NOMO-1 (cell line): ENCODE results near the gene CCR7.

Experiments used
- DNase-seq, 2 experiments: peaks; one replicate each; lab custom pipeline; 2025; ENCODE audit not compliant: unreplicated experiment in 2 of 2; lab: John Stamatoyannopoulos, UW

The CCR7 gene

GRCh38 chr17:40522250-40522960, 42.9 kb downstream of the CCR7 start:
- DNase-seq, result no peak

- DNase-seq, result no peak
Measured at GRCh38 chr17:40520991-40521453, 44.2 kb downstream of the CCR7 start.

DNA sequence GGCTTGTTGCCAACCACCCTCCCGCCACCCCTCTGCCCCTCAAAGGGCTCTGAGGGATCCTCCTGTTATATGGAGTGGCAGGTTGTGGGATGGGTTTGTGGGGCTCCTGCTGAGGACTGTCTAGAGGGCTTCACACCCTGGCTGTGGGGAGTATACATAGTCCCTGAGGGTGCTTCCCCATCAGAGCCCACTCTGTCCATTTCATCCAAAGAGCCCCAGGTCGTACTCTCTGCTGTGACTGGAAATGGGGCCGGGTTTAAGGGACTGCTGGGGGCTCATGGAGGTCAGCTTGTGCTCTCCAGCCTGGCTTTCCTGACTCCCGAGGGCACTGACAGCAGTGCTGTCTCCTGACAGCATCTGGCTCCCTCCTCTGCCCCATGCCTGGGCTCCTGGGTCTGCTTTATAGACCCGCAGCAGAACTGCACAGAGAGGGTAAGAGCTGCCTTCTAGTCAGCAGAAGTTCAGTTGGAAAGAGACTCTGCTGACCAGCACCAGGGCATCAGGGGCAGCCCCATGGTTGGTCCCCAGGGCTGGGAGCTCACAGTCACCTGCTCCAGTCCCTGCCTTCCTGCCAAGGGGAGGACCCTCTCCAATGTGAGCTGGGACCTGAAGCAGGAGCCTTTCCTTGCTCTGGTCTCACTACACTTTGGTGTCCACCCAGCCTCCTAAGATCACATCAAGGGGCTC, 46.0 kb downstream of the CCR7 start:
- DNase-seq, result no peak

- no peak for DNase-seq
Measured at GRCh38 chr17:40518401-40519088, 46.7 kb downstream of the CCR7 start.

DNA sequence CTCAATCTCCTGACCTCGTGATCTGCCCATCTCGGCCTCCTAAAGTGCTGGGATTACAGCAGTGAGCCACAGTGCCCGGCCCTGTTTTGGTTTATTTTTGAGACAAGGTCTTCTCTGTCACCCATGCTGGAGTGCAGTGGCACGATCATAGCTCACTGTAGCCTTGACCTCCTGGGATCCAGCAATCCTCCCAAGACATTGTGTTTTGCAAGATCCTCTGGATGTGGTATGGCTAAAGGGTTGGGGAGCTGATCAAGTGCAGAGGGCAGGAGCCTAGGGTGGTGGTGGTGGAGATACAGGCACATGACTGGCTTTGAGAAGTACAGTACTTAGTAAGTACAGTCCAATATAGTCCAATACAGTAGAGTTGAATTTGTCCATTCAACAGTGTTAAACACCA, 47.3 kb downstream of the CCR7 start:
- no peak for DNase-seq

DNA sequence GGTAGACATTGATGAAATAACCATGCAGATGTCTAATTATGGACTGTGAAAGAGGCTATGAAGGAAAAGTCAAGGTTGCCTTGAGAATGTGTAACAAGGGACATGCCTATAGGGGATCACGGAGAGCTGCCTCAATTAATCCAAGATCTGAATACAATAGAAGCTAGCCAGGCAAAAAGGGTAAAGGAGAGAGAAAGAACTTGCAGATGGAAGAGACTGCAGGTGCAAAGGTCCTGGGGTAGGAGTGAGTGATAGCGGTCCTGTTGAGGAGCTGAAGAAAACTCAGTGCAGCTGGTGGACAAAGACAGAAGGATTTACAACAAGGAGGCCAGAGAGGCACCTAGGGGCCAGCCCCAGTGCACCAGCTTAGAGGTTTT, 48.0 kb downstream of the CCR7 start:
- no peak for DNase-seq

GRCh38 chr17:40516581-40517285, 48.5 kb downstream of the CCR7 start:
- peak; percentile 90 to 92 for DNase-seq

DNA sequence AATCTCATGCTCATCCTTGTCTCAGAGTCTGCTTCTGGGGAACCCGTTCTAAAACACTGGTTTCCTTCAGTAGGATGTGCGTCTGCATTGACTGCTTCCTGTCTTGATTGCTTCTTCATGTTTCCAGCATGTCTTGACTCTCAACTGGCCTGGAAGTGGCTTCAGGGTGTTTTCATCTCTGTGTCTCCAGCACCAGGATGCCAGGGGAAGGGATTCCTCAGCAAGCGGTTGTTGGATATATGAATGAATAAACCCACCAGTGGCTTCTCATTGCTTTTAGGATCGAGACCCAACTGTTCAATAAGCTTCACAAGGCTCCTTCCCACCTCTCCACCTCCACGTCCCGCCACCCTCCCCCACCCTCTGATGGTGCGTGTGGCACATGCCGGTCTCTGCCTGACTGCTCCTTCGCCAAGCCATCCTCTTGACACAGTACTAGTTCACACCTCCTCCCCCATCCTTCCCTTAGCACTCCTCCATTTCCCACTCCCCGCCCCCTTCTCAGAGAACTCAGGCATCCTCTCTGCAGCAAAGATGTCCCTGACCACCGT, 49.7 kb downstream of the CCR7 start:
- DNase-seq, result no peak

- no peak for DNase-seq
Measured at GRCh38 chr17:40515011-40515410, 50.3 kb downstream of the CCR7 start.

DNA sequence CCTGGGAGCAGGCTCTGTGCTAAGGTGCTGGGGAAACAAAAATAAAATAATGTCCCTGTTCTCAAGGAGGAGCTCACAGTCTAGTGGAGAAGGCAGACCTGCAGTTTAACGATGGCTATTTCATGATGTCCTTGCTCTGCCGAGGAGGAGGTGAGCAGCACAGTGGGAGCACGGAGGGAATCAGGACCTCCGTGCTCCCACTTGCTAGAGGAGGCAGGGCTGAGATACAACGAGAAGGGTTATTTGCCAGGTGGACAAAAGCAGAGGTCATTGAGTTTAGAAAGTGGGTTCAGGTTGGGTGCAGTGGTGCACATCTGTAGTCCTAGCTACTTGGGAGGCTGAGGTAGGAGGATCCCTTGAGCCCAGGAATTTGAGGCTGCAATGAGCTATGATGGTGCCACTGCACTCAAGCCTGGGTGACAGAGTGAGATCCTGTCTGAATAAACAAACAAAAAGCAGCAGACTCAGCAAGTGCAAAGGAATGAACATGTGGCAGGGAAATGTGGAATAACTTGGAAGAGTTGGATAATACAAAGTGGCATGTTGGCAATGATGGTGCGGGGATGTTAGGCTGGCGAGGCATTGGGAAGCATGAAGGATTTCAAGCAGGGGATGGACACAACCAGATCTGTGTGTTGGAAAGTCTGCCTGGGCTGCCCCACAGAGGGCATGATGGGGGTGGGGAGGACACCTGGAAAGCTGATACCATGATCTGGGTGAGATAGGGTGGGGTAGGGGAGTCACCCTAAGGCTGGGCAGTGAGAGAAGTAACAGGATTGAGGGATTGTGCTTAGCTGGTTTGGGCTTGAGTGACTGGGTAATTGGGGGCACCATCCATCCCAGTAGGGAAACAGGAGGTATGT, 51.0 kb downstream of the CCR7 start:
- no peak for DNase-seq

DNA sequence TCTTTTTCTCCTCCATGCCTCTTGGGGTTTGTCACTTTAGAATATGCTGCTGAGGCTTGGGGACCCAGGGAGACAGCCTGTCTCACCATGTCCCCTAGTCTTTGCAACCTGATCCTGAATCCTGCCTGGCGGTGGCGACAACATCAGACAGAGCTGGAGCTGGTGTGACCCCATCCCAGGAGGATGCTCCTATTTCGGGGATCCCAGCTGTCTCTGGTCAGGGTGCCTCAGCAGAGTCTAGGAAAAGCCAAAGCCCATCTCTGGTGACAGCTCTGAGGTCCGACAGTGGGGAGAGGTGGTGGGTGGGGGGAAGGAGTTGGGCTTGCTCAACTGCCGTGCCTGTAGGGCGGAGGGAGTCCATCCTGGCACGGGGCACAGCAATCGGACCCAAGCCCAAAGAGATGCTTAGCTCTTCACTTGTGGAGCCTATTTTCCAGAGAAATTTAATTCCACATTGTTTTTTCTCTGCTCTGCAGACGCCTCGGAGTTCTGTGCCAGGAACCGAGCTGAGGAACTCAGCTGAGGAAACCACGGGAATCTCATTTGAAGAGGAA, 53.5 kb downstream of the CCR7 start:
- no peak for DNase-seq

DNA sequence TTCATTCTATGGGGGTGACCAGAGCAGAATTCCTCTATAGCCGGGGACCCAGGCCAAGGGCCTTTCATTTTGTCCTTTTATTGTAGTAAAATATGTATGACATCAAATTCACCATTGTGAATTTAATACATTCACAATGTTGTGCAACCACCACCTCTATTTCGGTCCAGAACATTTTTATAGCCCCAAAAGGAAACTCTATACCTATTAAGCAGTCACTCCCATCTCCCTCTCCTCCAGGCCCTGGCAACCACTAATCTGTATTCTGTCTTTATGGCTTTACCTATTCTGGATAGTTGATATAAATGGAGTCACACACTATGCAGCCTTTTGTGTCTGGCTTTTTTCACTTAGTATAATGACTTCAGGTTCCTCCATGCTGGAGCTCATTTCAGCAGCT, 54.1 kb downstream of the CCR7 start:
- no peak for DNase-seq

GRCh38 chr17:40510328-40510648, 55.0 kb downstream of the CCR7 start:
- DNase-seq, result no peak

DNA sequence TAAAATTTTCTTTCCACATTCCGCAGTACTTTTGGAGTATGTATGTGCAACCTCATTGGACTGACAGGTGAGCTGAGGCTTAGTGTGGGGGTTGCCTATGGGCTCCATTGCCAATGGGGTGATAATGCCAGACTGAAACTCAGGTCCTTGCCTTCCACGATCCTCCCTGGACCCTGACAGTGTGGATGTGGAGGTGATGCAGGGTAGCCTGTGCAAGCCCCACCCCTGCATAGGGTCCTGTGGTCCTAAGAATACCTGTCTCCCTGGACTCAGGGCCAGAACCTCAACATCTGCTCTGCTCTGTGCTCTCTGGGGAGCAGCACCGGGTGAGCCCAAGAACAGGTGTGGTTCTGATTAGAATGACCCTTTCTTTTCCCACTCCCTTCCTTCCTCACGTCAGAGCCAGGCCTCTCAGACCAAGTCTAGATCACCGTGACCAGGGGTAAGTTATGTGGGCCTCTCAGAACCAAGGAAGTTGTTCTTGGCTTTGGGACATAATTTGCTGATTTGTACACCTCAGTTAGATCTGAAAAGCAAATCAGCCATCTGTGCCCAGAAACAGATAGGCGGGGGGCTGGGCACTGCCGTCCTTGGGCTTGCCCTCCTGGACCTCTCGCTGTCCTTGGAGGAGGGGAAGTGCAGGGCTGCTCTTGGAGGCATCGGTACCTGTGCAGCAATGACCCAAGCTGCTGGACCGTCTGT, 55.5 kb downstream of the CCR7 start:
- DNase-seq, result no peak

DNA sequence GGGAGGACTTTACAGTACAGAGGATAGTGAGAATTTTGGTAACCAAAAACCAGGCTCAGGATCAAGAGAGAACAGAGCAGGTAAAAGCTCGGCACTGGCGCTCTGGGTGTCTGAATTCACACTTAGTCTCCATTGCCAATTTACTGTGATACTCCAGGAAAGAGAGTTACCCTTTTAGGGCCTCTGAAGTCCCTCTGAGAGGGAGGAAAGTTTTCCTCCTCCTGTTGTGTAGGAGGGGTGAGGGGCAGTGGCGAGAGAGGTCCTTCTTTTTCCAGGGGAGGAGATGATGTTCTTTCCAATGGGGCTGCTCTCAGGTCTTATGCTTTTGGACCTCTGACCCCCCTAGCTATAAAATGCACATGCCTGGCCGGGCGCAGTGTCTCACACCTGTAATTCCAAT, 58.5 kb downstream of the CCR7 start:
- DNase-seq, result no peak
